Natural killer cell (primary cell): ENCODE measurements around the gene DDA1. TPM values are rescaled to one million over a fixed set of nuclear protein-coding genes. Genes with fewer than 3 reads are reported as not detected.
A peak's percentile ranks its signal among the peaks of the same experiment; 100 is the strongest.

Experiments used
- ATAC-seq, 3 donors: fragments of 150-1000 bp in 2 of 3; fragments of 200-7000 bp in 1 of 3; cut with Tn5 transposase; 1 replicate in 1 of 3; 2 replicates in 2 of 3; pipeline ENCODE4 v1.10.0; 2021; ENCODE audit warnings: mild to moderate bottlenecking in 2 of 3, moderate library complexity in 2 of 3
- DNase-seq, 2 donors: peaks; one replicate each; pipeline versions ENCODE4 v3.0.0 to v3.0.0-alpha.2; 2013 to 2021; ENCODE audit warnings: mixed read lengths in 1 of 2
- H3K27ac ChIP-seq: one replicate; pipeline ENCODE4 v1.5.1; 2013; ENCODE audit warnings: mild to moderate bottlenecking, low read length
- H3K27me3 ChIP-seq: one replicate; pipeline ENCODE4 v1.6.1; 2013; ENCODE audit warnings: low read length; ENCODE audit not compliant: control insufficient read depth, insufficient read depth
- H3K36me3 ChIP-seq: one replicate; pipeline ENCODE4 v1.6.1; 2013; ENCODE audit warnings: low read length; ENCODE audit not compliant: control insufficient read depth, insufficient read depth
- H3K4me1 ChIP-seq: one replicate; pipeline ENCODE4 v1.6.1; 2013; ENCODE audit warnings: low read length; ENCODE audit not compliant: control insufficient read depth, insufficient read depth
- H3K4me3 ChIP-seq: one replicate; pipeline ENCODE4 v1.5.1; 2013; ENCODE audit warnings: low read length
- H3K9me3 ChIP-seq: one replicate; pipeline ENCODE4 v1.6.1; 2013; ENCODE audit warnings: low read length; ENCODE audit not compliant: control insufficient read depth, insufficient read depth
- H3K27ac Mint-ChIP-seq, 2 donors: one replicate each; pipeline ENCODE4 v1.8.0; 2022; ENCODE audit warnings: mild to moderate bottlenecking in 2 of 2, mixed read lengths in 2 of 2, moderate library complexity in 1 of 2
- H3K27me3 Mint-ChIP-seq, 2 donors: one replicate each; pipeline ENCODE4 v1.8.0; 2022; ENCODE audit warnings: low read depth in 2 of 2, mixed read lengths in 2 of 2
- H3K36me3 Mint-ChIP-seq: one replicate; pipeline ENCODE4 v1.8.0; 2022; ENCODE audit warnings: mixed read lengths
- H3K4me1 Mint-ChIP-seq, 2 donors: one replicate each; pipeline ENCODE4 v1.8.0; 2022; ENCODE audit warnings: mixed read lengths in 2 of 2
- H3K4me3 Mint-ChIP-seq: one replicate; pipeline ENCODE4 v1.8.0; 2022; ENCODE audit warnings: mild to moderate bottlenecking, moderate library complexity, mixed read lengths
- H3K9me3 Mint-ChIP-seq, 2 donors: one replicate each; pipeline ENCODE4 v1.8.0; 2022; ENCODE audit warnings: mixed read lengths in 2 of 2
- CTCF ChIP-seq: fragments of 200-600 bp; IDR thresholded peaks from one replicate; pipeline ENCODE4 v1.8.0; 2022; ENCODE audit warnings: antibody characterized with exemption
- WGBS: methylation state at CpG from one replicate; pipeline ENCODE4 v1.1.7; 2013; ENCODE audit warnings: missing lambda C conversion rate; ENCODE audit not compliant: insufficient coverage; 5-methylcytosine and 5-hydroxymethylcytosine counted together
- intact Hi-C: fragments of 100-400 bp; cut with micrococcal nuclease; formaldehyde crosslinking; loops from one replicate; pipeline ENCODE4 v1.14.2; 2022
- total RNA-seq, 4 donors: library from RNA; stranded (reverse); fragments of 120-200 nt in 1 of 4; gene quantifications; one replicate each; pipeline versions ENCODE4 v1.2.3 to v1.2.4, GENCODE V29; 2013 to 2022

Gene DDA1
- total RNA-seq, 3 donors from 2014 or later (not counting 1 experiment from before 2014, with no cell fraction given), result 32.2 to 42.5 (median 37.7) TPM

GRCh38 chr19:17327068-17327653 is 17.8 kb downstream of the DDA1 start:
- intact Hi-C loops, result no loop called here
- peaks cover 22% of the 10 kb centered on the region for H3K4me1 ChIP-seq
- H3K27me3 ChIP-seq, result no peaks in the 10 kb centered on the region
- Mint-ChIP-seq H3K9me3 (no peaks in the 10 kb centered on the region), H3K27me3 (no peaks in the 10 kb centered on the region), H3K4me3 (peak overlapping the region; percentile 11), H3K36me3 (no peaks in the 10 kb centered on the region), H3K4me1 (peaks cover 0 to 18% of the 10 kb centered on the region in 2 donors), H3K27ac (no peak overlapping the region)
- 93% methylated on average over 27 of the region's 27 CpGs for WGBS
- no peak for ATAC-seq
- H3K27ac ChIP-seq, result no peak overlapping the region
- DNase-seq, result no peak
- no peak overlapping the region for H3K4me3 ChIP-seq
- H3K9me3 ChIP-seq, result no peaks in the 10 kb centered on the region
- TF ChIP-seq CTCF, result no peak
- no peaks in the 10 kb centered on the region for H3K36me3 ChIP-seq

GRCh38 chr19:17327654-17328516 is 18.5 kb downstream of the DDA1 start:
- intact Hi-C loops, result no loop called here
- 37% methylated on average over 63 of the region's 64 CpGs for WGBS

GRCh38 chr19:17328517-17329365 is 19.4 kb downstream of the DDA1 start:
- H3K4me1 ChIP-seq, result peaks cover 26% of the 10 kb centered on the region
- H3K27ac ChIP-seq, result no peak overlapping the region
- TF ChIP-seq CTCF, result no peak
- Mint-ChIP-seq H3K9me3 (no peaks in the 10 kb centered on the region), H3K4me3 (peak overlapping the region; percentile 81), H3K27me3 (no peaks in the 10 kb centered on the region), H3K4me1 (peaks cover 6 to 24% of the 10 kb centered on the region in 2 donors), H3K36me3 (no peaks in the 10 kb centered on the region), H3K27ac (peak overlapping the region in 1 of 2 donors; percentile 24)
- intact Hi-C loops, result no loop called here
- peak; percentile 32 to 42 (median 39) for ATAC-seq
- H3K27me3 ChIP-seq, result no peaks in the 10 kb centered on the region
- WGBS, result 4% methylated on average over 85 of the region's 94 CpGs
- H3K4me3 ChIP-seq, result peak overlapping the region; percentile 49
- H3K36me3 ChIP-seq, result no peaks in the 10 kb centered on the region
- no peaks in the 10 kb centered on the region for H3K9me3 ChIP-seq
- DNase-seq, result peak in 1 of 2 donors; percentile 58

More at GRCh38 chr19:17327654-17328516, 18.5 kb downstream of the DDA1 start:
- H3K27ac Mint-ChIP-seq, result peak overlapping the region in 1 of 2 donors; percentile 24
- peaks cover 3 to 18% of the 10 kb centered on the region in 2 donors for H3K4me1 Mint-ChIP-seq
- peak overlapping the region; percentile 49 for H3K4me3 ChIP-seq
- H3K27me3 ChIP-seq, result no peaks in the 10 kb centered on the region
- no peaks in the 10 kb centered on the region for H3K9me3 Mint-ChIP-seq
- DNase-seq (peak in 1 of 2 donors; percentile 76), ATAC-seq (peak; percentile 79 to 81 (median 80))
- H3K4me3 Mint-ChIP-seq, result peak overlapping the region; percentile 81
- no peaks in the 10 kb centered on the region for H3K36me3 ChIP-seq
- peaks cover 22% of the 10 kb centered on the region for H3K4me1 ChIP-seq
- H3K27me3 Mint-ChIP-seq, result no peaks in the 10 kb centered on the region
- H3K27ac ChIP-seq, result peak overlapping the region; percentile 40
- no peaks in the 10 kb centered on the region for H3K36me3 Mint-ChIP-seq
- TF ChIP-seq CTCF, result no peak
- no peaks in the 10 kb centered on the region for H3K9me3 ChIP-seq
